Endodermal cell (in vitro differentiated cells): ENCODE results near the gene ZBTB20. TPM values are rescaled to one million over a fixed set of nuclear protein-coding genes. Genes with fewer than 3 reads are reported as not detected.

Experiments used
- DNase-seq: peaks from one replicate; pipeline ENCODE4 v3.0.0-alpha.2; 2017
- H3K27ac ChIP-seq: 2 replicates; pipeline ENCODE4 v1.5.1; 2013; ENCODE audit warnings: mild to moderate bottlenecking, low read depth, low read length, moderate library complexity
- H3K27me3 ChIP-seq: 2 replicates; pipeline ENCODE4 v1.6.1; 2013; ENCODE audit warnings: mild to moderate bottlenecking, low read length, moderate library complexity; ENCODE audit not compliant: insufficient read depth, control insufficient read depth, poor library complexity, severe bottlenecking
- H3K36me3 ChIP-seq: 2 replicates; pipeline ENCODE4 v1.7.0; 2013; ENCODE audit warnings: mild to moderate bottlenecking, low read length, moderate library complexity; ENCODE audit not compliant: control insufficient read depth, insufficient read depth
- H3K4me1 ChIP-seq: one replicate; pipeline ENCODE4 v1.7.0; 2013; ENCODE audit warnings: low read length; ENCODE audit not compliant: control insufficient read depth, insufficient read depth
- H3K4me3 ChIP-seq: 2 replicates; pipeline ENCODE4 v1.5.1; 2013; ENCODE audit warnings: mild to moderate bottlenecking, low read length, moderate library complexity
- H3K9ac ChIP-seq: 2 replicates; pipeline ENCODE4 v1.6.1; 2013; ENCODE audit warnings: mild to moderate bottlenecking, low read length, moderate library complexity; ENCODE audit not compliant: poor library complexity, severe bottlenecking; ENCODE audit errors: extremely low read depth
- H3K9me3 ChIP-seq: 2 replicates; pipeline ENCODE4 v1.6.1; 2013; ENCODE audit warnings: mild to moderate bottlenecking, low read length, moderate library complexity; ENCODE audit not compliant: control insufficient read depth
- H3K27ac Mint-ChIP-seq: 2 replicates; pipeline ENCODE4 v1.8.0; 2020; ENCODE audit warnings: mixed read lengths
- H3K27me3 Mint-ChIP-seq: 2 replicates; pipeline ENCODE4 v1.8.0; 2021; ENCODE audit warnings: mild to moderate bottlenecking, mixed read lengths; ENCODE audit not compliant: insufficient read depth
- H3K36me3 Mint-ChIP-seq: 2 replicates; pipeline ENCODE4 v1.8.0; 2020; ENCODE audit warnings: low read depth, mixed read lengths
- H3K4me1 Mint-ChIP-seq: 2 replicates; pipeline ENCODE4 v1.8.0; 2020; ENCODE audit warnings: mixed read lengths
- H3K4me3 Mint-ChIP-seq: 2 replicates; pipeline ENCODE4 v1.8.0; 2020; ENCODE audit warnings: mild to moderate bottlenecking, moderate library complexity, mixed read lengths
- H3K9me3 Mint-ChIP-seq: 2 replicates; pipeline ENCODE4 v1.8.0; 2020; ENCODE audit warnings: mild to moderate bottlenecking, mixed read lengths
- WGBS, 2 experiments: methylation state at CpG; one replicate each; pipeline versions ENCODE4 v1.1.5 to v1.1.7; 2013; ENCODE audit warnings: missing lambda C conversion rate in 2 of 2, mixed read lengths in 1 of 2; ENCODE audit not compliant: insufficient coverage in 1 of 2, insufficient read length in 1 of 2; 5-methylcytosine and 5-hydroxymethylcytosine counted together
- total RNA-seq, 2 donors: library from RNA; stranded (reverse); fragmentation: NEBNext Ultra II Directional in 1 of 2; extraction: Animal tissue kit (Norgen Biotek cat#: 25700) in 1 of 2; gene quantifications; 2 replicates in 1 of 2; 3 replicates in 1 of 2; pipeline ENCODE4 v1.2.1, GENCODE V29; 2021
- TF ChIP-seq, protein P1 (sequence below): fragments of 200-600 bp; sonication (generic); conservative IDR thresholded peaks from 2 replicates; pipeline ENCODE4 v1.5.0; 2021; ENCODE audit warnings: antibody characterized with exemption, mild to moderate bottlenecking

Gene ZBTB20
- total RNA-seq, 2 donors from 2014 or later, result 1.6 to 2.9 TPM

DNA sequence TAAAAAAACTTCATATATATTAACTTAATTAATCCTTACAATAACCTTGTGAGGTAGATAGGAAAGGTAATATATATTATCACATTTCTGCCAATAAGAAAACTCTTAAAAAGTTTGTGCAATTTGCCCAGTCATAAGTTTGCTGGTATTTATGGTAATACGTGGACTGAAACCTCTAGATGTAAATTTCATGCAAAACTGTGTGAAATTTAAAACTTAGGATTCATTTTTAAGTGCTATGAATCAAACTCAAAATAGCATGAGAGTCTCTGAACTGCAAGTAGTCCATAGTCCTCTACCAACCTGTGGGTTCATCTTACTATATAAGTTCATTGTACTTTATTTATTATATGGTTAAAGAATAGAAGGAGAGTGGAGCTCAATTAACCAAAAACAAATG is 56.4 kb downstream of the ZBTB20 start:
- no peak for DNase-seq
- WGBS, 2 experiments, result 89 to 100% methylated on average over 1 of the region's 1 CpG
- no peaks in the 10 kb centered on the region for H3K27me3 ChIP-seq
- H3K27me3 Mint-ChIP-seq, result no peaks in the 10 kb centered on the region
- no peaks in the 10 kb centered on the region for H3K36me3 Mint-ChIP-seq
- TF ChIP-seq, protein P1, sequence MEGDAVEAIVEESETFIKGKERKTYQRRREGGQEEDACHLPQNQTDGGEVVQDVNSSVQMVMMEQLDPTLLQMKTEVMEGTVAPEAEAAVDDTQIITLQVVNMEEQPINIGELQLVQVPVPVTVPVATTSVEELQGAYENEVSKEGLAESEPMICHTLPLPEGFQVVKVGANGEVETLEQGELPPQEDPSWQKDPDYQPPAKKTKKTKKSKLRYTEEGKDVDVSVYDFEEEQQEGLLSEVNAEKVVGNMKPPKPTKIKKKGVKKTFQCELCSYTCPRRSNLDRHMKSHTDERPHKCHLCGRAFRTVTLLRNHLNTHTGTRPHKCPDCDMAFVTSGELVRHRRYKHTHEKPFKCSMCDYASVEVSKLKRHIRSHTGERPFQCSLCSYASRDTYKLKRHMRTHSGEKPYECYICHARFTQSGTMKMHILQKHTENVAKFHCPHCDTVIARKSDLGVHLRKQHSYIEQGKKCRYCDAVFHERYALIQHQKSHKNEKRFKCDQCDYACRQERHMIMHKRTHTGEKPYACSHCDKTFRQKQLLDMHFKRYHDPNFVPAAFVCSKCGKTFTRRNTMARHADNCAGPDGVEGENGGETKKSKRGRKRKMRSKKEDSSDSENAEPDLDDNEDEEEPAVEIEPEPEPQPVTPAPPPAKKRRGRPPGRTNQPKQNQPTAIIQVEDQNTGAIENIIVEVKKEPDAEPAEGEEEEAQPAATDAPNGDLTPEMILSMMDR, result no peak
- H3K27ac Mint-ChIP-seq, result no peak overlapping the region
- no peak overlapping the region for H3K4me3 Mint-ChIP-seq
- no peak overlapping the region for H3K9ac ChIP-seq
- no peaks in the 10 kb centered on the region for H3K4me1 ChIP-seq
- no peaks in the 10 kb centered on the region for H3K9me3 Mint-ChIP-seq
- H3K36me3 ChIP-seq, result no peaks in the 10 kb centered on the region
- no peaks in the 10 kb centered on the region for H3K9me3 ChIP-seq
- no peak overlapping the region for H3K4me3 ChIP-seq
- no peaks in the 10 kb centered on the region for H3K4me1 Mint-ChIP-seq
- no peak overlapping the region for H3K27ac ChIP-seq

DNA sequence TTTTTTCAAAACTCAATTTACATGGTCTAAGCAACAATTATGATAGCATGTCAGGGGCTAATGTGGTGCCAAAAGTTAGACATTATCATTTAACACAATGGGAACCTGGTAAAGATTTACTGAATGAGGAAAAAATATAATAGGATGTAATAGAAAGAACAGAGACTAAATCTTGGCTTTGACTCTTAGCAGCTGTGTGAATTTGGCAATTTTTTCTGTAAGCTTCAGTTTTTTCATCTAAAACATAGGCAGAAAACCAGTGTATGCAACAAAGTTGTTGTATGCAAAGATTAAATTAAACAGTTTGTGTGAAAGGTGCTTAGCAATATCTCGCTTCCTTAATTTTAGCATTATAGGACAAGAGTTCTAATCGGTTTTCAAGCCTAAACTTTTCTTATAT is 57.6 kb downstream of the ZBTB20 start:
- WGBS, 2 experiments, result 93% methylated on average over 2 of the region's 2 CpGs; no CpG with 5 or more reads in 1 of the 2 experiments
- no peak for DNase-seq
- no peaks in the 10 kb centered on the region for H3K36me3 Mint-ChIP-seq
- H3K27me3 Mint-ChIP-seq, result no peaks in the 10 kb centered on the region
- H3K4me3 Mint-ChIP-seq, result no peak overlapping the region
- no peak overlapping the region for H3K27ac Mint-ChIP-seq
- H3K9me3 Mint-ChIP-seq, result no peaks in the 10 kb centered on the region
- Histone ChIP-seq H3K9ac (no peak overlapping the region), H3K4me1 (no peaks in the 10 kb centered on the region), H3K36me3 (no peaks in the 10 kb centered on the region), H3K9me3 (no peaks in the 10 kb centered on the region), H3K4me3 (no peak overlapping the region), H3K27me3 (no peaks in the 10 kb centered on the region), H3K27ac (no peak overlapping the region)
- TF ChIP-seq, protein P1, result no peak
- H3K4me1 Mint-ChIP-seq, result peaks cover 2% of the 10 kb centered on the region

DNA sequence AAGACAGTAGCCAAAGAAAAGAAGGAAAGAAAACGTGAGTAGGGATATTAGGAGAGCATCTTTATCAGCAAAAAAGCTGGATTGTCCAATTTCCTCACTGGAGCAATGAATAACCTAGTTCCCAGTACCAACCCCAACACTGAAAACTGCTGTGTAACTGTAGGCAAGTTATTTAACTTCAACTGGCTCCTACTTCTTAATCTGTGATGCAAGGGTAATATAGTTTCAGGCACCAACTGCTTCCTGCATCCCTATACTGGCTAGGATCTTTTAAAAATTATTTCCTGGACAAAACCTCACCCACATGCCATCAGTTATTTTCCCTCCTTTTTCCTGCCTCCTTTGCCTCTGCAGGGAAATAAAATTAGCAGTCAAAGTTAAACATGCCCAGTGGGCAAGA is 59.6 kb downstream of the ZBTB20 start:
- 89 to 100% methylated on average over 1 of the region's 1 CpG for WGBS, 2 experiments
- no peak overlapping the region for H3K27ac Mint-ChIP-seq
- H3K9ac ChIP-seq, result no peak overlapping the region

More for the DNA sequence above, 59.6 kb downstream of the ZBTB20 start:
- no peak overlapping the region for H3K4me3 Mint-ChIP-seq
- no peak for DNase-seq
- H3K4me1 Mint-ChIP-seq, result peaks cover 2% of the 10 kb centered on the region
- H3K4me3 ChIP-seq, result no peak overlapping the region
- H3K27ac ChIP-seq, result no peak overlapping the region
- H3K4me1 ChIP-seq, result no peaks in the 10 kb centered on the region
- no peaks in the 10 kb centered on the region for H3K9me3 Mint-ChIP-seq
- TF ChIP-seq, protein P1, result no peak
- no peaks in the 10 kb centered on the region for H3K36me3 Mint-ChIP-seq
- no peaks in the 10 kb centered on the region for H3K27me3 ChIP-seq
- H3K27me3 Mint-ChIP-seq, result no peaks in the 10 kb centered on the region
- H3K36me3 ChIP-seq, result no peaks in the 10 kb centered on the region
- H3K9me3 ChIP-seq, result no peaks in the 10 kb centered on the region
